GM19397 (cell line): Measurements from ENCODE around the gene DSG2.
A peak's percentile ranks its signal among the peaks of the same experiment; 100 is the strongest.
"Not testable (repeated sequence)": the region's sequence is repeated elsewhere in the genome, so short reads cannot be mapped to it uniquely, and the experiment has no call there.

Experiments
- ATAC-seq: cut with Tn5 transposase; IDR thresholded peaks from one replicate; pipeline ENCODE4 v1.9.1; 2021; ENCODE audit warnings: mild to moderate bottlenecking, moderate library complexity; ENCODE audit not compliant: unreplicated experiment

Gene DSG2

GRCh38 chr18:31497836-31498573 lies at the start of gene DSG2:
DSG2 (plus strand) TSS chr18:31498177; CDS start chr18:31498252, 75 bp downstream.
- ATAC-seq, result peak; percentile 63

DNA sequence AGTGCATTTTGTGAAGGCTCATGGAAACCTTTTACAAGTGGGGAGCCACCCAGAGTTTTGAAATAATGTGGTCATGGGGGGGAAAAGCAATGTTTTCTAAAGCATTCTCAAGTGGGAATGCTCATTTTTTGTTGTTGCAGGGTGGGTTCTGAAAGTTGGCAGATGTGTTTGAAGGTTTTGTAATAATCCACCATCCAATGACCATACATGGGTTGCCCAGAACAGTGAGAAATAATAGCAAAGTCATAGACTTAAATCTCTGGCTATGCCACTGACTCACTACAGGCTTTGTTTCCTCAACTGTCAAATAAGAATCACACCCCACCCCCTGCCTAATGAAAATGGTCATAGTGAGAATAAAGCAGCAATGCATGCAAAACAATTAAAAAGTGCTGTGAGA lies 47.6 kb upstream of the DSG2 start:
- ATAC-seq, result no peak

DNA sequence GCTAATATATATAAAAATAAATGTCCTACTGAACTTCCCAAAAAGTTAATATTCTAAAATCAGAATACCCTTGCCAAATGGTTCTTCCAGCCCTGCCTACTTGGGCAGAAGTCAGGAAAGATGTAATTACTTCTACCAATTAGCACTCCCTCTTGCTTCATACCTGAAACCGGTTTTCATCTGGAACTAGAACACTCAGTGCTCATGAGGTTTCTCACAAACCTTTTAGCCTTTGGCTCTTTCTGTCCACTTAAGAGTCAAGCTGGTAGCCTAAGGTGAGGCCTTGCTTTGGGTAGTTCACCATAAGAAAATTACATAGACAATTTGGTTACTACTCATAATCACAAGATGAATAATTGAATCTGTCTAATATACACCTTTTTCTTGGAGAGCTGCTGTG lies 46.4 kb upstream of the DSG2 start:
- no peak for ATAC-seq

DNA sequence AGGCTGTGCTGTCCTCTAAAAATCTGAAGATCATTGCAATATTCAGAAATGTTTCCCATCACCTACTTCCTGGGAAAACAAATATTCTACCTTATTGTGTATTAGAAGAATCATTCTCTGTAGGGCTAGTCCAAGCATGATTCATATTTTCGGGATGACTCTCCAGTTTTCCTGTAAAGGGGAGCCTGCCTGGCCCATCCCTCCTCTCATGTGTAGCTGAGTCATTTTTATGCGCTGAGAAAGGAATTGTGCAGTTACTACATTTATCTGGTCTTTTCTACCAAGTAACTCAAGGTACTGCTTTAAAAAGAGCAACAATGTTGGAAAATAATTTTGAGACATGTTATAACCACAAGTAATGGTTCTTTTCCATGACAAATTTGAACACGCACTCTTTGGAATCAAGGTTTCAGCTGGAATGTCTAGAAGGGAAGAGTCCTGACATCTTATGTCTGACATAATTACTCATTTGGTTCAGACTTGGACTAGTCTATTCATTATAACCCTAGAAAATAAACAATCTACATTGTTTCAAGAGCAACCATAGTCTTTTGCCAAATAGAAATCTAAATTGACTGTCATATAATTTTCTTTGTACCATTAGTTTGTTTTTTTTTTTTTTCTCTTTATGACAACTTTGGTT lies 43.8 kb upstream of the DSG2 start:
- no peak for ATAC-seq

GRCh38 chr18:31469629-31470028 lies 28.3 kb upstream of the DSG2 start:
- no peak for ATAC-seq

- ATAC-seq, result no peak
These were observed 19.3 kb upstream of the DSG2 start for GRCh38 chr18:31478688-31479087.

DNA sequence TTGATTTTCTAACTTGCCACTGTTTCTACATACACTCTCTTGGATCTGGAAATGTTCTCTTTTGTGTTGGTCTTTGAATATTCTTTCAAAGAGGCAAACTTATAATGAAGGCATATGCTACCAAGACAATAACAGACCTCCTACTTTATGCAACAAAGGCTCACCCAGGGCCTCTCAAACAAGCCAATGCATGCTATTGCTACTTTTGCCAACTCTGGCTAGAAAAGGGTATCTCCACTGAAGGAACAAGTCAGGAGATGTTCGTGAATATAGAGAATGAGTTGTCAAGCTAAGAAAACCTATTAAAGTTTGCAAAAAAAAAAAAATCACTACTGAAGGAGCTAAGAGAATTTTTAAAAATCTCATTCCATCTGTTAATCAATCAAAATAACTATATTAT lies 15.9 kb upstream of the DSG2 start:
- ATAC-seq, result no peak

- ATAC-seq, result no peak
These were observed 14.6 kb upstream of the DSG2 start for GRCh38 chr18:31483396-31483795.

DNA sequence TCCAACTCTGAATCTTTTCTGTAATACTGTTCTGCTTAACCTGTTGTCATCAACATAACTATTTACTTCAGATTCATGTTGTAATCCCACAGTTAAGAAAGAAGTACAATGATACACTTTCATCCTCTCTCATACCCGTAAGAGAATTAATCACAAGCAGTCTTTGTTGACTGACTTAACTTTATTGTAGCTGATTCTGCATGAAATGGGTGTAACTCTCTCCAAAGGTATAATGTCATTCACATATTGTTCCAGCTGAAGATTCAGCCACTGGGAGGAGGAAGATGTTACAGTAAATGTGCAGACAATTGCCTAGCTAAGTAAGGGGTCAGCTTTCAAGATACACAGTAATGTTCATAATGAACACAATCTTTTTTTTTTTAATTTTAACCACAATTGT lies 13.5 kb upstream of the DSG2 start:
- no peak for ATAC-seq

- ATAC-seq, result no peak
These were observed 11.8 kb upstream of the DSG2 start for GRCh38 chr18:31486165-31486564.

DNA sequence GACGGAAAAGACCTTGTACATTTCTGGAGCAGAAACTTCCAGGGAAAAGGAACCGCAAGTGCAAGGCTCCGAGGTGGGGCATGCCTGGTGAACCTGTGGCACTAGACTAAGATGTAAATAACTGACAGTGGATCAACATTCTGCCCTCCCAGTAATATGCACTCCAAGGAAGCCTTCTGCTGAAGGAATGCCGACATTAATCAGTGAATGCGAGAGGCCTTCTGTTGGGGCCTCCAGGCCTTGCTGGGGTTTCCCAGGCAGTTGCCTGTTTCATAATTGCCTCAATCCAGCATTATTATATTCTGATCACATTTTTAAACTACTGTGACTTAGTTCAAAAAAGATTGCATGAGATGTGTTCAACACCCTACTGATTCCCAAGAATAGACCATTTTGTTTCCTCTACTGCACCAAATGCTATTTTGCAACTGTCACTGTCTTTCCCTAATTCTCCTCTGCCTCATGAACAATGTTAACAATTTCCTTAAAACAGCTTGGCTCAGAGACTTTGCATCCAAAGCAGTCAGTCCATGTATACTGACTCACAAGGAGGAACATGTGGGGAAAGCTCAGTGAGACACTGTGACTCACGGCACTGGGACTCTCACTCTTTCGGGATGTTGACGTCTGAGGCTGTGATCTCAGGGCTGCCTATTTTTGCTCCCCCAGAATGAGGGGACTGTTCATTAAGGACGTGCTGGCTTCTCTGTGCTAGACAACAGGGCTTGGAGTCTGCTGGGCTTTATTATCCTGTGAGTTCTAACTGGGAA lies 10.5 kb upstream of the DSG2 start:
- ATAC-seq, result no peak

- ATAC-seq, result no peak
These were observed 8.7 kb upstream of the DSG2 start for GRCh38 chr18:31489311-31489710.

- ATAC-seq, result peak; percentile 71
These were observed 7.6 kb upstream of the DSG2 start for GRCh38 chr18:31490387-31490786.

DNA sequence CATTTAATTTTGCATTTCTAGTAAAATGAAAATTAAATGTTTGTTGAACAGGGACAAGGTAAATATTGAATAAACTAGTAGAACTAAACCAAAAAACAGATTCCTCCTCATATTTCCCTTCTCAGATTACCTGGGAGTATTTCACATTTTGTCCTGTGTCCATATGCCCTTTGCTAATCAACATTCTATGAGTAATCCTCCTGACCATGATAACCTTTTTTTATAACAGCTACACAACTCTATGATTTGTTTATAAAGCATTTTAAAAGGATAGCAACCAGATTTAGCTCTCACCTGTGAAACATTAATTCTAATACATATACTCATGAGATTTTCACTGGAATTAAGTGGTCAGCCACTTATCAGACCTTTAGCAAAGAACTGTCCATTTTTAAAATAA lies 7.1 kb upstream of the DSG2 start:
- no peak for ATAC-seq

GRCh38 chr18:31491586-31491985 lies 6.4 kb upstream of the DSG2 start:
- no peak for ATAC-seq

GRCh38 chr18:31492671-31493070 lies 5.3 kb upstream of the DSG2 start:
- ATAC-seq, result no peak

DNA sequence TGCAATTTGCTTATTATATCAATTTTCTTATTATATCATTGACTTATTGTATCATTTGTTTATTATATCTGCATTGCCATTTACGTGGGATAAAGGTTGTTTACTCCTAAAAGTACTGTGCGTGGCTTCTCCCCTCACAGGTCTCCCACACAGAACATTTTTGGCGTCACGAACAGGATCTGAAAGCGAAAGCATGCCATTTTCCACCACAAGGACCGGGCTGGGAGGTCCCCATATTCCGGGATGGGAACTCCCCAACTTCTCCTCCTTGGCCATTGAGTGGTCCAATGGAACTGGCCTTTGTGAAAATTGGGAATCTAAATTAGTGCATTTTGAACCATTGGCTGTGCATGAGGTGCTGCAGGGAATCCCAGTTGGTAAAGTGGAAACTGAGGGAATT lies 4.8 kb upstream of the DSG2 start:
- no peak for ATAC-seq

- no peak for ATAC-seq
These were observed 4.0 kb upstream of the DSG2 start for GRCh38 chr18:31493941-31494340.

GRCh38 chr18:31494705-31495244 lies 3.2 kb upstream of the DSG2 start:
- not testable (repeated sequence) for ATAC-seq

GRCh38 chr18:31497404-31497835 lies 557 bp upstream of the DSG2 start:
- peak; percentile 19 for ATAC-seq
